SJCRH30 (cell line): ENCODE measurements around the gene DR1. TPM values are rescaled to one million over a fixed set of nuclear protein-coding genes. Genes with fewer than 3 reads are reported as not detected.
"Not testable (repeated sequence)": the region's sequence is repeated elsewhere in the genome, so short reads cannot be mapped to it uniquely, and the experiment has no call there.

Experiments
- DNase-seq, 2 experiments: peaks; one replicate each; pipeline ENCODE4 v3.0.0-alpha.2; 2015 to 2020
- H3K27ac ChIP-seq: fragments of 250-450 bp; sonication (Bioruptor Pico); 2 replicates; pipeline ENCODE4 v1.5.1; 2020; ENCODE audit warnings: mild to moderate bottlenecking, moderate library complexity
- H3K27me3 ChIP-seq: fragments of 250-450 bp; sonication (Bioruptor Pico); 2 replicates; pipeline ENCODE4 v1.5.1; 2020; ENCODE audit warnings: mild to moderate bottlenecking, moderate library complexity
- H3K36me3 ChIP-seq: fragments of 250-450 bp; sonication (Bioruptor Pico); 2 replicates; pipeline ENCODE4 v1.5.1; 2020; ENCODE audit warnings: mild to moderate bottlenecking, moderate library complexity
- H3K4me1 ChIP-seq: fragments of 250-450 bp; sonication (Bioruptor Pico); 2 replicates; pipeline ENCODE4 v1.5.1; 2020; ENCODE audit warnings: mild to moderate bottlenecking, moderate library complexity
- H3K4me3 ChIP-seq: fragments of 250-450 bp; sonication (Bioruptor Pico); 2 replicates; pipeline ENCODE4 v1.5.1; 2020; ENCODE audit warnings: mild to moderate bottlenecking, moderate library complexity
- H3K9me3 ChIP-seq: fragments of 250-450 bp; sonication (Bioruptor Pico); replicated peaks from 2 replicates; pipeline ENCODE4 v1.5.1; 2020; ENCODE audit warnings: mild to moderate bottlenecking, moderate library complexity
- total RNA-seq: library from RNA; depleted of rRNA; stranded (reverse); fragments of >200 nt; shearing (Covaris generic); gene quantifications from 2 replicates; pipeline ENCODE4 v1.2.3, GENCODE V29; 2014

DR1 gene
- total RNA-seq, 1 experiment from 2014 or later: 61.0 TPM

DNA sequence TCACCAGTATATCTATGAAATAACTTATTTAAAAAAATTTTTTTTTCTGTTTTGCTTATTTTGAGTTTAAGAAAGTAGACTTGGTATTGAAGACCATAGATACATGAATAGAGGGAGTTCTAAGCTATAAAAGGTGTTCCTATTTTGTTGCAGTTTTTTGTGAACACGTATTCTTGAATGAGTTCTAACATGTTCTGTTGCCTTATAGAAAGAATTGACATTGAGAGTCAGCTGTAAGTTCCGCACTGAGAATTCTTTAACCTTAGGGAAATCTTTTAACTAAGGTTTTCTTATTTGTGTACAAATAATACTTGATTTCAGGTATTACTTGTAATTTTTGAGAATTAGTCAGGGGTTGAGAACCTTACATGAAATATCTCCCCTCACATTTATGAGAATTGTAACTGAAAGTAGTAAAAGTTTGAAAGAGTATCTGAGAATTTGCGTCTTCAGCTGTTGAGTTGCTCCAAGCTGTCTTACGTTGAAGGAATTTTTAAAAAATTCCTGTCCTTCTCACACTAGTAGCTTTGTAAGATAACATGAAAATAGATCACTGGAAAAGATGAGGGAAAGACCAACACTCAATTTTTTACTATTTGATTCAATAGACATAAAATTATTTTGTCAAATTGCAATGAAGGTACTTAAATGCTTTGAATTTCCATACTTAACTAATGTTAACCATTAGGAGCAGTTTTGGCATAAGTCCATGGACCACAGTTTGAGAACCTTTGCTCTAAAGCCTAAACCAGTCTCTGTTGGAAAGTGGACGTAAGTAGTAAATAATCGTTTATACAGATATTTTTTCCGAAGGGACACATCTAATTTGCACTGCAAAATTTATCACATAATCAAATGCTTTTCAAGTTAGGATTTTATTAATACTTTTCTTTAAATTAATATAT, 3.8 kb downstream of the DR1 start:
- H3K27me3 ChIP-seq: no peaks in the 10 kb centered on the region
- H3K27ac ChIP-seq: peak overlapping the region; percentile 16; the same call in 1 of the 2 replicates
- H3K36me3 ChIP-seq: peaks cover 32% of the 10 kb centered on the region
- H3K9me3 ChIP-seq: no peaks in the 10 kb centered on the region
- peak overlapping the region; percentile 94 for H3K4me3 ChIP-seq
- H3K4me1 ChIP-seq: peaks cover 17% of the 10 kb centered on the region
- peak in 1 of 2 experiments; percentile 49 for DNase-seq

DNA sequence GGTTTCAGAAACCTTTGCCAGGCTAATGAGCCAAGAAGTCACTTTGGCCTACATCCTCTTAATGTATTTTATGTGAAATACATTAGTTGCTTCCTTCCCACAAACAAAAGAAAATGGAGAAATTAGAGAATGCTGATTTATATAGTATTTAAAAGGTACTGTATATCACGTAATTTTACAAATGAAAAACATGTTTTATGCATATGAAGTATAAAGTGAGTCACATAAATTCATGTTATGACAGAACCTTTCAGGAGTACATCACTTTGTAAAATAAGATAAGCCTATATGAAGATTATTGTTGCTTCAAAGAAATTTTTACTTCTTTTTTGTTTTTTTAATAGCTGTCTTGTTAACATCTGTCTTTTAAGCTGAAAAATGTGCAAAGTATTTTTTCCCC, 4.6 kb downstream of the DR1 start:
- no peak for DNase-seq
- H3K4me1 ChIP-seq: peaks cover 17% of the 10 kb centered on the region
- H3K4me3 ChIP-seq: no peak overlapping the region
- H3K9me3 ChIP-seq: no peaks in the 10 kb centered on the region
- H3K27me3 ChIP-seq: no peaks in the 10 kb centered on the region
- H3K36me3 ChIP-seq: peaks cover 41% of the 10 kb centered on the region
- H3K27ac ChIP-seq: no peak overlapping the region

DNA sequence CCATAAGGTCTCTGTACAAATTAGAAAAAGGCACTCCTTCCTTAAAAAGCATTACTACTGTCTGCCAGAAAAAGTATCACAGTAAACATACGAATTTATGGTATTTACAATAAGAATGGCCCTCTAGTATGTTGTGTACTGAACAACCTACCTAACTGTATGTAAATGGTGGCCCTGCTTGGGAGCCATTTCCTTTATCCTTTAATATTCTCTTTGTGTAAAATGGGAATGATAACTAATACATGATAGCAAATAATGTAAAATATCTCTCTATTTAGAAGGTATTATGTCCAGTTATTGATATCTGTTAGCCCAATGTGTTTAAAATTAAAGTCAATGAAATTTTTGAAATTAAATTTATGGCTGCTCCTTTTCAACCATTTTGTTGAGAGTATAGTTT, 5.2 kb downstream of the DR1 start:
- Histone ChIP-seq H3K27ac (no peak overlapping the region), H3K36me3 (peaks cover 46% of the 10 kb centered on the region), H3K27me3 (no peaks in the 10 kb centered on the region), H3K4me3 (no peak overlapping the region), H3K4me1 (peaks cover 17% of the 10 kb centered on the region), H3K9me3 (no peaks in the 10 kb centered on the region)
- DNase-seq: no peak

DNA sequence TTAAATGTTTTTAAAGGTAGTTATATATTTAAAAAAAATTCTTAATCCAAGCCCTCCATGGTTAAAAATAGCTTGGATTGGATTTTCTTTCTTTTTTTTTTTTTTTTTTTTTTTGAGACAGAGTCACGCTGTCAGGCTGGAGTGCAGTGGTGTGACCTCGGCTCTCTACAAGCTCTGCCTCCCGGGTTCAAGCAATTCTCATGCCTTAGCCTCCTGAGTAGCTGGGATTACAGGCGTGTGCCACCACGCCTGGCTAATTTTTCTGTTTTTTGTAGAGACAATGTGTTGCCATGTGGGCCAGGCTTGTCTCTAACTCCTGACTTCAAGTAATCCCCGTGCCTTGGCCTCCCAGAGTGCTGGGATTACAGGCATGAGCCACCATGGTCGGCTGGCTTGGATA, 5.6 kb downstream of the DR1 start:
- not testable (repeated sequence) for DNase-seq, H3K27me3 ChIP-seq, H3K4me3 ChIP-seq, H3K9me3 ChIP-seq, H3K27ac ChIP-seq
- Histone ChIP-seq H3K36me3 (peaks cover 51% of the 10 kb centered on the region), H3K4me1 (peaks cover 17% of the 10 kb centered on the region)

DNA sequence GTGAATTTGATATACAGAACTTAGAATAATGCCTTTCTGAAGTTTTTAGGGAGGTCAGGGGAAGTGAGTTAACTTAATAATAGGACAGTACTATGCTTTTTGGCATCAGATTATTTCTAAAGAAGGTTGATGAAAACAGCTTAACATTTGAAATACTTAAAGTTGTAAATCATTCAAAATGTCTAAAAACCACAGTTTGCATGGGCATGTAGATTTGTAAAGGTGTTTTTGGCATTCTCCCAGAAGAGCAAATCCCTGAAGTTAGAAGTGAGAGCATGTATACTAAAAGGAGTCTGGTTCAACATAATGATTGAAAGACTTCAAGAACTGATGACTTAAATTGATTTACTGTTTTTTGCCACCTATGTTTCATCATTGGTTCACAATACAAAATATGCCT, 6.7 kb downstream of the DR1 start:
- Histone ChIP-seq H3K4me1 (peaks cover 17% of the 10 kb centered on the region), H3K27me3 (no peaks in the 10 kb centered on the region), H3K4me3 (no peak overlapping the region), H3K27ac (no peak overlapping the region), H3K9me3 (no peaks in the 10 kb centered on the region), H3K36me3 (peaks cover 58% of the 10 kb centered on the region)
- DNase-seq: no peak

DNA sequence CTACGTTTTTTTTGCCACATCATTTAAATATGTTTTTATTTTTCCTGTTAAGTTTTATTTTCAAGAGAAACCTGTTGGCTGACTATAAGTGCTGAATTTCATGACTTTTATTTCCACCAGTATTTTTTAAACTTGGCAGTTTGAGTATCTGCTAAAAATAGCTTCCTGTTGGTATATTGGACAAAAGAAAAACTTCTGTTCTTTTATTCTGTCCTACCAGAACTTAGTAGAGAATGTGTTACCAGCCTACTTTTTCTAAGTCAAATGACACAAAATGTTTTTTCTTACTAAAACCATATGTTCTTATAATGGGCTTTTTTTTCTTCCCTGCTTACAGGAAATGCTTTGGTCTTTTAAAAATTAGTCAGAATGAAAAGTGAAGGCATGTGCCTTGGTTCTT, 7.6 kb downstream of the DR1 start:
- no peaks in the 10 kb centered on the region for H3K9me3 ChIP-seq
- H3K36me3 ChIP-seq: peaks cover 67% of the 10 kb centered on the region
- H3K27me3 ChIP-seq: no peaks in the 10 kb centered on the region
- no peak overlapping the region for H3K27ac ChIP-seq
- no peak overlapping the region for H3K4me3 ChIP-seq
- peaks cover 17% of the 10 kb centered on the region for H3K4me1 ChIP-seq
- no peak for DNase-seq

DNA sequence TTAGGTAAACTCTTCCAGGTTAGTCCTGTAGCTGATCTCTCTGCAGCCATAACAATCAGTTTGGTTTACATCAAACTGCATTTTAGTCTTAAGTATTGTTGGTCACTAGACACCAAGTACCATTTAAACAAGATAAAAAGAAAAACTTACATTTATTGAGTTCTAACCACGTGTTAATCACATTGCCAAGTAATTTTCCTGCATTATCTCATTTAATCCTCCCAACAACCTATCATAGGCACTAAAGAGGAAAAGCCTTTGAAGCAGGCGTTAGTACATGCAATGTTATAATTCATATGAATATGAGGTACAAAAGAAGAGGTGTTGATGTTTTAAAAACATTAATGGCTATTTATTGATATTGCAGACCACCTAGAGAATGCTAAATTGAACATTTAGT, 9.0 kb downstream of the DR1 start:
- Histone ChIP-seq H3K4me3 (no peak overlapping the region), H3K4me1 (peaks cover 10% of the 10 kb centered on the region), H3K27ac (no peak overlapping the region), H3K9me3 (no peaks in the 10 kb centered on the region), H3K36me3 (peaks cover 80% of the 10 kb centered on the region), H3K27me3 (no peaks in the 10 kb centered on the region)
- DNase-seq: no peak

DNA sequence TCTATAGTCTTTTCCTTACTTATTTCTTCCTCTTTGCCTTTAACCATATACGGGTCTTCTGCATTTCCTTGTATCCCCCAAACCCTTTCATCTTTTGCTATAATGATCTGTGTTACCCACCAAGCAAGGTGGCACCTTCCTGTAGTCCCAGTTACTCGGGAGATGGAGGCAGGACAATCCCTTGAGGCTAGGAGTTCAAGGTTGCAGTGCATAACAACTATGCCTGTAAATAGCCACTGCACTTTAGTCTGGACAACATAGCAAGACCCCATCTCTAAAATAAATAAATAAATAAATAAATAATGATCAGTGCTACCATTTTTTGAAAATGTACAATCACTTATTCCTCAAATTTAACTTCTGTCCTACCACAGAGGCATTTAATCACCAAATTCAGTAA, 11.5 kb downstream of the DR1 start:
- no peak overlapping the region for H3K27ac ChIP-seq
- peaks cover 77% of the 10 kb centered on the region for H3K36me3 ChIP-seq
- no peak for DNase-seq
- no peaks in the 10 kb centered on the region for H3K9me3 ChIP-seq
- H3K4me3 ChIP-seq: no peak overlapping the region
- H3K4me1 ChIP-seq: no peaks in the 10 kb centered on the region
- no peaks in the 10 kb centered on the region for H3K27me3 ChIP-seq

DNA sequence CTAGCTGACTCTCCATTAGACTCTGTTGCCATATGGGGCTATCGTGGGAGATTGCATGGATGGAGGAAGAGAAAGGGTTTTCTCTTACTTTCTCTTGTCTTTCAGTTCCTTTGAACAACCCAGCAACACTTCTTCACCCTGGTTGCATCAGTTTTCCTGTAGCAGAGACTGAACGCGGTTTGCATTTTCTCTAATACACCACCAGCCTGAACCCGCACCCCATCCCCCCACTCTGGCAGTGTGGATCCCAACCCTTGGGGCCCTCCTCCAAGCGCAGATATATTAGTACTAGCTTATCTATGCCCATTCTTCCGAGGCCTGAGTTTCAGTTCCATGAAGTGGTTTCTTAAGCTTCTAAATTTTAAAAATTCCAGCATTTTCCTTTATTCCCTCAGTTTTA, 12.6 kb downstream of the DR1 start:
- no peak overlapping the region for H3K4me3 ChIP-seq
- H3K36me3 ChIP-seq: peaks cover 73% of the 10 kb centered on the region
- no peaks in the 10 kb centered on the region for H3K4me1 ChIP-seq
- no peak overlapping the region for H3K27ac ChIP-seq
- H3K27me3 ChIP-seq: no peaks in the 10 kb centered on the region
- no peak for DNase-seq
- no peaks in the 10 kb centered on the region for H3K9me3 ChIP-seq

DNA sequence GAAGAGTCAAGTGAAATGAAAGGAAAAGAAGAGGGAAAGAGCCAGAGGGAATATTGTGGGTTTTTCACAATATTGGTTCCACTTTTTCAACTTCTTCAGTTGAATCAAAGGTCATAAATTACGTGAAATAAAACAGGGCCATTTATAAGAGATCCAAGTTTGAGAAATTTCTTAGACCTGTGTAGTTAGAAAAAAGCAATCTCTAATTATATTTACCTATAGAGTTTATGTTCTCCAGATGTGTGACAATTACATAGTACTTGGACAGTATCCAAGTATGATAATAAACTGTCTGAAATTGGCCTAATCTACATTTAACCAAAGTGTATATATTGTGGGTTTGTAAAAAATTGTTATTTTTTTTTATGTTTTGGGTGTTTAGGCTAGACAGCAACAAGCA, 14.4 kb downstream of the DR1 start:
- Histone ChIP-seq H3K36me3 (peaks cover 67% of the 10 kb centered on the region), H3K9me3 (no peaks in the 10 kb centered on the region), H3K27ac (no peak overlapping the region), H3K27me3 (no peaks in the 10 kb centered on the region), H3K4me3 (no peak overlapping the region), H3K4me1 (no peaks in the 10 kb centered on the region)
- no peak for DNase-seq

DNA sequence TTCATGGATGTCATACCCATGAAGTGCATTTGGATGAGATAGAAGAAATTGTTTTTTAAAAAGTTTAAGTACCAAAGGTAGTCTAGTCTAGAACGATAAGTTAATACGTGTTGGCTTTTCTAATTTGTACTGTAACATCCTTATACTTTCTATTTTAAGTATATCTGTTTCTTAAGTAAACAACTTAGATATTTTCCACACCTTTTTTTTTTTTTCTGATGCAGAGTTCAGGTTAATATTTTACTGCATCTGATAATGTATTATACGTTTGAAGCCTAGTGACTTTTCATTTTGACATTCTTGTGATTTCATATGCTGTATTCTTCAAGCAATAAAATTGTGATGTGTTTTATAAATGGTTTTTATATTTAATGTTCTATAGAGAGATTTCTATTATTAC, 16.5 kb downstream of the DR1 start:
- Histone ChIP-seq H3K27me3 (no peaks in the 10 kb centered on the region), H3K27ac (no peak overlapping the region), H3K4me3 (no peak overlapping the region), H3K4me1 (no peaks in the 10 kb centered on the region), H3K36me3 (peaks cover 57% of the 10 kb centered on the region), H3K9me3 (no peaks in the 10 kb centered on the region)
- DNase-seq: no peak

DNA sequence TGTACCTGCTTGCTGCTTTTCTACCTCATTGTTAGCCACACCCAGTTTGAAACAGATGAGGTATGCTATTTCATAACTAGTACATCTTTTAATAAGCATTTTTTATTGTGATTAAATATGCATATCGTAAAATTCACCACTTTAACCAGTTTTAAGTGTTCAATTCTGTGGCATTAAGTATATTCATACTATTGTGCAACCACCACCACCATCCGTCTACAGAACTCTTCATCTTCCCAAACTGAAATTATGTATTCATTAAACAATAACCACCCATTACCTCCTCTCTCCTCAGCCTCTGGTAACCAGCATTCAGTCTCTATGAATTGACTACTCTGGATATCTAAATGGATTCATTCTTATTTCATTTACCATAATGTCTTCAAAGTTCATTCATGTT, 20.1 kb downstream of the DR1 start:
- Histone ChIP-seq H3K27me3 (no peaks in the 10 kb centered on the region), H3K9me3 (no peaks in the 10 kb centered on the region), H3K4me1 (no peaks in the 10 kb centered on the region), H3K4me3 (no peak overlapping the region), H3K27ac (no peak overlapping the region), H3K36me3 (peaks cover 32% of the 10 kb centered on the region)
- no peak for DNase-seq

DNA sequence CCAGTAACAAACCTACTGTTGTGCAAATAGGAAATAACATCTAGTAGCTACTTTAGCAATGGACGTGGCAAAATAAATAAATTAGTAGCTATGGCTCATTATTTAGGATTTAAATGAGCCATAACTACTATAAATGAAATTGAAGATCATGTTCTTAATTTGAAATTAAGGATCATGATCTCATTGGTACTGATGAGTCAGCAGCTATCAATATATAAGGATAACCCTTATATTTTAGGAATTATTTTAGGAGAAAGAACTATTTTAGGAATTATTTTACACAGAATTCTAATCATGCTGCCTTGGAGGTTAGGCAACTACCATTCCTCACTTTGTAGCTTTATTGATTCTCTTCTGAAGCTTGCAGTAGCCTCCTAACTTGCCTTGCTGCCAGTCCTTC, 24.0 kb downstream of the DR1 start:
- Histone ChIP-seq H3K36me3 (peaks cover 16% of the 10 kb centered on the region), H3K4me3 (no peak overlapping the region), H3K9me3 (no peaks in the 10 kb centered on the region), H3K4me1 (no peaks in the 10 kb centered on the region), H3K27me3 (no peaks in the 10 kb centered on the region), H3K27ac (no peak overlapping the region)
- DNase-seq: no peak

DNA sequence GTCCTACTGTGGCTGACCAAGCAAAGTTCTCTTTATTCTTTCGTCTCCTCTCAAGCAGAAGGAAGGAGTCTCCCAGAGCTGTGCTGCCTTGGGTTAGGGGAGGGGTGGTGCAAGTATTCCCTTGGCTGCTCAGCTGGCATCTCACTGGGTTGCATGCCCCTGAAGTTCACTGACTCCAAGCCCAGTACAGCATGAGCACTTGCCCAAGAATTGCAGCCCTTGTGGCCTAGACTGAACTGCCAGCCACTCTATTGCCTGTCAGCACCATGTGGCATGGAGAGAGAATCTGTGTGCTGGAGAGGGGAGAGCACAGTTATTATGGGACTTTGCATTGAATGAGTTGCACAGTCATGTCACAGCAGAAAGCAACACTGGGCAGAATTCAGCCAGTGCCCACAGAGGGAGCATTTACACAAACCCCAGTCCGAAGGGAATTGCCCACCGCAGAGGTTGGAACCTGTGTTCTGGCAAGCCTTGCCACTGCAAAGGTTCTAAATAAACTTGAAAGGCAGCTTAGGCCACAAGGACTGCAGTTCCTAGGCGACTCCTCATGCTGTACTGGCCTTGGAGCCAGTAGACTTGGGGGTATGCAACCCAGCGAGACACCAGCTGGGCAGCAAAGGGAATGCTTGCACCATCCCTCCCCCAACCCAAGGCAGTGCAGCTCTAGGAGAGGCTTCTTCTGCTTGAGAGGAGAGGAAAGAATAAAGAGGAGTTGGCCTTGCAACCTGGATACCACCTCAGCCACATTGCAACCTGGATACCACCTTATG, 28.8 kb downstream of the DR1 start:
- H3K27me3 ChIP-seq: no peaks in the 10 kb centered on the region
- peaks cover under 1% of the 10 kb centered on the region; the same call in 1 of the 2 replicates for H3K9me3 ChIP-seq
- no peaks in the 10 kb centered on the region for H3K4me1 ChIP-seq
- no peak for DNase-seq
- no peak overlapping the region for H3K27ac ChIP-seq
- peaks cover 1% of the 10 kb centered on the region for H3K36me3 ChIP-seq
- no peak overlapping the region for H3K4me3 ChIP-seq

DNA sequence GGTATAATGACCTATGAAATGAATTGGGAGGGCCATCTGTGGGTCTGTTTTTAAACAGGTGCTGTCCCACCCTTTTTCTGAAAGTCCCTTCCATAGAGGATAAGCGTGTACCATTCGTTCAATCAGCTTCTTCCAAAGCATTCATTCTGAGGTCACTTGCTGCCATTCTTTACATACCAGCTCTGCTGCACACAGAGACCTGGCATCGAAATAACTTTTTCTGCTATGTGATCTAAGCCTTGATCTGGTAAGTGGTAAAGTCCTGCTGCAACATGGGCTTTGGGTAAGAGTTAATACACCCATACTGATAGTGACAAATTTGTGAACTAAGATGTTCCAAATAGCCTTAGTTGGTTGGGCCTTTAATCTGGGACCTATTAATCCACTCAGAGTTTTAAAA, 38.9 kb downstream of the DR1 start:
- DNase-seq: no peak

More for the DNA sequence above, 38.9 kb downstream of the DR1 start:
- H3K9me3 ChIP-seq: peaks cover 12% of the 10 kb centered on the region; the same call in 1 of the 2 replicates
- H3K27ac ChIP-seq: no peak overlapping the region
- H3K36me3 ChIP-seq: no peaks in the 10 kb centered on the region
- H3K4me1 ChIP-seq: no peaks in the 10 kb centered on the region
- no peaks in the 10 kb centered on the region for H3K27me3 ChIP-seq
- no peak overlapping the region for H3K4me3 ChIP-seq
